Measurements from ENCODE around the gene SNX8. TPM values are rescaled to one million over a fixed set of nuclear protein-coding genes. Genes with fewer than 3 reads are reported as not detected.

Gene SNX8
- total and polyA plus RNA-seq, 2 donors (not counting 3 experiments of a cell fraction or from before 2014, with no cell fraction given), result 24.5 to 50.3 TPM

GRCh38 chr7:2253021-2253420 lies 61.2 kb downstream of the SNX8 start:
- dilution Hi-C loops (cut with MboI; ENCODE audit: extremely low pct_ligation_motif_present, low sequenced_read_pairs), result no loop called here
- no peak for FAIRE-seq

More at GRCh38 chr7:2253021-2253420, 61.2 kb downstream of the SNX8 start:
- Histone ChIP-seq H3K27me3 (ENCODE audit: control insufficient read depth in 2 of 2, insufficient read depth in 2 of 2, low read length in 2 of 2) (no peaks in the 10 kb centered on the region), H3K9me1 (replicated peaks; ENCODE audit: control insufficient read depth, extremely low read depth, insufficient read depth, low read length) (no peaks in the 10 kb centered on the region), H3K4me2 (ENCODE audit: insufficient read depth, low read length) (no peak overlapping the region), H2AFZ (ENCODE audit: low read depth, low read length) (no peak overlapping the region), H3K9me3 (replicated peaks; ENCODE audit: control insufficient read depth, insufficient read depth, low read length) (no peaks in the 10 kb centered on the region), H3K27ac (ENCODE audit: insufficient read depth, low read depth, low read length) (no peak overlapping the region), H3K4me1 (ENCODE audit: control insufficient read depth, extremely low read depth, insufficient read depth, low read length) (peaks cover 17% of the 10 kb centered on the region), H3K9ac (replicated peaks; ENCODE audit: extremely low read depth, insufficient read depth, low read length) (no peak overlapping the region), H3K79me2 (ENCODE audit: control insufficient read depth, insufficient read depth, low read length) (no peaks in the 10 kb centered on the region), H4K20me1 (replicated peaks; ENCODE audit: control insufficient read depth, extremely low read depth, insufficient read depth, low read length) (no peaks in the 10 kb centered on the region), H3K36me3 (ENCODE audit: control insufficient read depth in 2 of 2, extremely low read depth in 1 of 2, insufficient read depth in 2 of 2, low read length in 2 of 2) (peaks cover 0 to 12% of the 10 kb centered on the region in 2 experiments), H3K4me3 (replicated peaks in 1 of 3; ENCODE audit: insufficient read depth in 1 of 3, low read depth in 1 of 3, low read length in 3 of 3) (no peak overlapping the region)
- CTCF ChIA-PET, result no interaction called here
- DNase-seq (ENCODE audit: low read depth, low spot score), result no peak
- POLR2A ChIA-PET, result no interaction called here
- intact Hi-C loops (cut with micrococcal nuclease), result no loop called here
- TF ChIP-seq CTCF (IDR thresholded peaks at IDR 0.05; ENCODE audit: extremely low read depth in 1 of 2, insufficient read depth in 1 of 2, low read depth in 1 of 2, low read length in 2 of 2) (no peak), FOS (IDR thresholded peaks at IDR 0.05; ENCODE audit: borderline replicate concordance, insufficient read depth, low read length) (no peak)
- no TSS peak for BruUV-seq (replicated peaks)

Data from endothelial cell of umbilical vein (primary cell).